ENCODE measurements around the gene BMF.

Gene BMF

DNA sequence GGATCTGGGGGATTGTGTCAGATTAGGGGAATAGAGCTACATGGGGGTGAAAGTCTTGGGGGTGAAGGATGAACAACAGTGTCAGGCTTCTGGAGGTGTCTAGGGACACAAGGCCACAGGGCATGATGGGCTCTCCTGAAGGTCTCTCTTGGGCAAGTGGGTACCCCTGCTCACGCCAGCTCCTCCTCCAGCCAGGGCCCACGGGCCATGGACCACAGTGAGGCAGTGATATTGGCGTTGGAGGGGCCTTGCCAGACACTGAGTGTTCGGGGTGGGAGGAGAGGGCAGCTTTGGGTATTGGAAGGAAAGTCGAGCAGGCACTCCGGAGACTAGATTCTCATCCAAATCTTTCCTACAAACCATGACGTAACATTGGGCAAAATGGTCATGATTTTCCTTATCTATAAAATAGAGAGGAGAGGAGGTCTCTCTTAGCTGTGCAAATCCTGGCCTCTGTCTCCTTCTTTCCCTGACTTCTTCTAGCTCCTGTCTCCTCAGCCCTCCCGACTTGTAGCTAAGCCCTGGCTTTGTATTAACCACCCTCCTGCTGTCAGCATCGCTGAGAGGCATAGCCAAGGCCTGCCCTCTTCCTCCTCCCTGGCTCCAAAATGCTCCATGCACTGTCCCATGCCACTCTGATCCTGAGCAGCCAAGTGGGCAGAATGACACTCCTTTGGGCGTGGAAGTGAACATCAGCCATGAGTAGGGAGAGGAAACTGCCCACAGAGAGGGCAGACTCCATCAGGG, 45.7 kb downstream of the BMF start:
- no peak for DNase-seq

DNA sequence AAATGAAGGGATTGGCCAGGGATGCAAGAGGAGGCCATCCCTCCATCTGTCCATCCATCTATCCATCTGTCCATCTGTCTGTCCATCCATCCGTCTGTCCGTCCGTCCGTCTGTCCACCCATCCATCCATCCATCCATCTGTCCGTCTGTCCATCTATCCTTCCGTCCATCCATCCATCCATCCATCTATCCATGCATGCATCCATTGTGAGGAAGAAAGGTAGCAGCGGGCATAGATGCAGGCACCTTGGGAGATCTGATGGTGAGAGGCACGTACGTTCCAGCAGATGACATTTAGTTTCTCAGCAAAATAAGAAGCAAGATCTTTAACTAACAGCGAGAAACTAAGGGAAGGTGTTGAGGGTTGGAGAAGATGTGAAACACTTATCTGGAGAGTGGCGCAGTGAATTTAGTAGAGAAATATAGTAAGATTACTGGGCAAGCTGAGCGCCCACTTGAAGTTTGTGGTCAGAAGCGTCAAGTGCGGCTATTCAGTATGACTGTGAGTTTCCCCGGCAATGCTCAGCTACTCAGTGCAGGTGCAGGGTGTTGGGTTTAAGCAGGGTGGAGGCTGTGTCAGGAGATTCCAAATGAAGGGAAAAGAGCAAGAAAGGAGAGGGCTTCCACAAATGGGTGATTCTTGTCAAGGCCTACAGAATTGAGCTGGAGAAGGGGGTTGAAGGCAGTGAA, 47.3 kb downstream of the BMF start:
- DNase-seq: no peak

DNA sequence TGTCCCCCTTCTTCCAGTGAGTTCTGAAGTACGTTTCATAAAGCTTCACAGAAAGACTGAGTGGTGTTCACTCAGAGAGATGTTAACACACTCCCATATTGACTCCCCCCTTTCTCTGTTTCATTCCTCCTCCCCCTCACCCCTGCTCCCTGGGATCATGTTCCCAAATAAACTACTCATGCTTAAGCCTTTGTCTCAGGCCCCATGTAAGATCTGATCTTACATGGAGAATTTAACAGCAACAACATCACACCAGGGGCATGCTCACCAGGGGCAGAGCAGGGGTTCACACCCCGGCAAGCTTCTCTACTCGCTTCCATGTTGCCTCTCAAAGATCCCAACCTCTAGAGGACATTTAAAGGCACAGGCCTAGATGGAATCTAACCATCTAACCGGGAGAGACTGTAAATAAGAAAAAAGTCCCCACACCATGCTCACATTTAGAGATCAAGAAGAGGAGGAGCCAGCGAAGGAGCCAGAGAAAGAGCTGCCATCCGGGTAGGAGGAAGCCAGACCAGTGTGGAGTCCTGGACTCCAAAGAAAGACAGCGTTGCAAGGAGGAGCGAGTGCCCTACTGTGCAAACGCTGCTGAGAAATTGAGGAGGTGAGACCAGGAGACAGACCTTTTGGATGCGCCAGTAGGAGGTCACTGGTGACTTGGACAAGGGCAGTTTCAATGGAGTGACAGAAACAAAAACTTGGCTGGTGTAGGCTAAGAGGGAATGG, 48.3 kb downstream of the BMF start:
- DNase-seq: no peak

DNA sequence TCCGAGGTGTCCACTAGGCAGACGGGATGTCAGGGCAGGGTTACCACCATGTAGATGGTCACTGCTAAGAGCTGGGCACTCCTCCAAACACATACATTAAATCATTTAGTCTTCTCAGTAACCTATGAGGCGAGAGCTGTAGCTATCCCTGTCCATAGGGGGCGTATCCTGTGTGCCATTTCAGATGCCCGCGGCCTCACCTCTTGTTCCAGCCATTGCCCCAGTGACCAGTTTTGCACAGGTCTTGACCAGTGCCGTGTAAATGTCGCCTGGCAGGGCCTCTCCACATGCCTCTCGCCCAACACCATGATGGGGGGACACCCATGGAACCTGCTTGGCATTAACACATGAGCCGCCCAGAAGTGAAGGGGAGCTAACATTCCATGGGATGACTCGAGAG, 48.9 kb downstream of the BMF start:
- DNase-seq: no peak

DNA sequence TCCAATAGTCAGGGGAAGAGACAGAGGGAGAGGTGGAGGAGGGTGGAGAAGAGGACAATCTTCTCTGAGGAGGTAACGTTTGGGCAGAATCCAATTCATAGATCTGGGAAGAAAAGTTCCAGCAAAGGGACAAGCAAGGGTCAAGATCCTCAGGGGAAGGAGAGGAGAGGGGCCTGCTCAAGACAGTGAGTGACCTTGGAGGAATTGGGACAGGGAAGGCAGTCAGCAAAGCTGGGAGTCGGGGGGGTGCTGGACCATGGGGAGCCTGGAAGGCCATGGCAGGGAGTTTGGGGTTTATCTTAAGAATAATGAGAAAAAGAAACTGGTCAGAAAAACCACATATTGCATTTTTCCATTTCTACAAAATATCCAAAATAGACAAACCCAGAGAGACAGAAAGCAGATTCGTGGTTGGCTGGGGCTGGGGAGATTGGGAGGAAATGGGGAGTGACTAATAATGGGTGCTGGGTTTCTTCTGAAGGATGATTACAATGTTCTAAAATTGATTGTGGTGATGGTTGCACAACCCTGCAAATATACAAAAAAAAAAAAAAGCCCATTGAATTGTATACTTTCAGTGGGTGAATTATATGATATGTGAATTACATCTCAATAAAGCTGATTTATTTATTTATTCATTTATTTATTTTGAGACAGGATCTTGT, 50.1 kb downstream of the BMF start:
- DNase-seq: no peak

DNA sequence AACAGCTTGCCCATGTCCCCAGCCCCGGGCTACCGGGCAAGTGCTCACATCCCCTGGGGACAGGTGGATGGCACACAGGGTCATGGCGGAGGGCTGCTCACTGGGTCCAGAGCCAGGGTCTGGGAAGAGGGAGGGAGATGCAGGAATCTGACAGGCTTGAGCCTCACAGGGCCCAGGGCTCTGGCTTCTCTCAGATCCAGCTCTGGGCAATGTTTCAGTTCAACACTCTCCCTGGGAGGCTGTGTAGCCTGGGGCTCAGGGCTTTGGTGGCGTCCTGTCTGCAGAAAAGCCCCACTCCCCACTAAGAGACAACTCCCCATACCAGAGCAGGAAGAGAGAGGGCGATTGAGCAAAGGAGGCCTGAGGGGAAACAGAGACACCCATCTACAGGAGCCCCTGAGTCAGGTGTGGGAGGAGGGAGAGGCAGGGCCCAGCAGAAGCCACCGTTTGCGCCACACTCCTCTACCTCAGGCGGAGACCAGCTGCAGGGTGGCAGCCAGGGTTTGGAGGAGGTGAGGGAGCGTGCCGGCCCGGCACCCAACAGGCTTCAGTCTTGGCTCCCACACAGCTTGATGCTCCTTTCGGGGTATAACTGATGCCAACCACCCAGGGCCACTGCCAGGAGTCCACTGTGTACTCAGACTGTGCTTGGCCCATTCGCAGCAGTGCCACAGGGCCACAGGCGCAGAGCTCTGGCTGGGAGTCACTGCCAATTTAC, 52.9 kb downstream of the BMF start:
- no peak for DNase-seq

DNA sequence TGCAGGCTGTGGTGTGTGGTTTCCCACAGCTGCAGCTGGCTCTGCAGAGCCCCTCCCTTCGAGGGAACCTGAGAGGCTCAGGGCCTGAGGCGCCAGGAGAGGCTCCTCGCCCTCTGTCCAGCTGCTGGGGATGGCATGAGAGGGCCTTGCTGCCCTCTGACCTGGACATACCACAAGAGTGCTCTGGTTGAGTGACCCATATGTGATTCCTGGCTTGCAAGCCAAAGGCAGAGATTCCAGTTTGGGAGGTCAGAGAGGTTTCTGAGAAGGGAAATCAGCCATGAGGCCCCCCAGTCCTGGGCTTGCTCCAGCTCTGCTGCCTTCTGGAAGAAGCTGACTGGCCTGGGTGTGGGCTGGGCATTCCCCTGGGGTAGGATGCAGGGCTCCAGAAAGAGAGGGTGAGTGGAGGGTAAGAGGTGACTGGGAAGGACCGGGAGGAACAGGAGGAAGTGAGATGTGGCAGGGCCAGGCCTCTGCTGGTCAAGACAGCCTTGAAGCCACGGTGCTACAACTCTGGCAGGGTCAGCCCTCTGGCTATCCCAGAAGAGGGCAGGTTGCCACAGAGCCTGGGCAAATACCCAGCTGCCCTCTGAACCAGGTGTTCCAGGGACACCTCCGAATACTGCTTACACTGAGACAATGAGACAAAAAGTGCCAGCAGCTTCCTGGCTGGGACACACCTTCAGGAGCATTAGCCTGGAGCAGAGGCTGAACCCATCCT, 53.7 kb downstream of the BMF start:
- no peak for DNase-seq

DNA sequence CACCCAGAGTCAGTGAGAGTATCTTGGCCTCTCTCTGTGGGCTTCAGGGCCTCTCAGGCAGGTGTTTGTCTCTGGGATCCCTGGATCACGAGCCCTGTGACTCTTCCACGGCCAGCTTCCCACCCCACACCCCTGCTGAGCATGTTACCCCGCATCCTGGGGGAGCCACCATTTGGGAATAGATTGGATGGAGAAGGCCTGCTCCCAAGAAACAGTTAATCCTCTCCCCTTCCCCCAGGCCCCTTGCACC, 54.1 kb downstream of the BMF start:
- no peak for DNase-seq

DNA sequence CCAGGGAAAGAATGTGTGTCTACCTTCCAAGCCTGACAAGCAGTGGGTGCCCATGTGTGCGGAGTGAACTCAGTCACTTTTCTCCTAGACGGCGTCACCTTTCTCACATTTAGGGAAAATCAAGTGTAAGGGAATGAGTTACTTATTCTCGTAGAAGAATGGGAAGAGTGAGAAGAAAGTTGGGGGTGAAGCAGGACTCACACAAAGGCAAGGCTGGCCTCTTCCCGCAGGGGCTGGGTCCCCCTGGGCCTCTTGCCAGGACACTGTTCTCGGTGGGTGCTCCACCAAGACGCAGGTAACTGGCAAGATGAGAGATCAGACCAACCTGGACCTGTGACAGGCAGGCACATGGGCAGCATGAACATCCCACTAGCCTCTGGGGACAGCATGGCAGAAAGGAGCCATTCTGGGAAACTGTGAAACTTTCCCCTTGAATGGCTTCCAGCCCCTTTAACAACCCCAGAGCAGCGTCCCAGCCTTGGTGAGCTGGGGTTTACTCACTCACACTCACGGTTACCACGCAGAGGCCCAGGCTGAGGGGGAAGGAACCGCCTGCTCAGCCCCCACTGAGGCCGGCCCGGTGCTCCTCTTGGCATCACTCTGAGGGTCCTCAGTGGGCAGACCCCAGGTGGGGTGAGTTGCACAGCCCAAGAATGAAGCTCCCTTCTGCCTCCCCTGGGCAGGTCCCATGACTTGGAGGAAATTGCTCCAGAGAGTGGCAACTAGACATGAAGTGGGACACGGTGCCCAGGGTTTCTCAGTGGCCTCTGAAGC, 54.7 kb downstream of the BMF start:
- no peak for DNase-seq

DNA sequence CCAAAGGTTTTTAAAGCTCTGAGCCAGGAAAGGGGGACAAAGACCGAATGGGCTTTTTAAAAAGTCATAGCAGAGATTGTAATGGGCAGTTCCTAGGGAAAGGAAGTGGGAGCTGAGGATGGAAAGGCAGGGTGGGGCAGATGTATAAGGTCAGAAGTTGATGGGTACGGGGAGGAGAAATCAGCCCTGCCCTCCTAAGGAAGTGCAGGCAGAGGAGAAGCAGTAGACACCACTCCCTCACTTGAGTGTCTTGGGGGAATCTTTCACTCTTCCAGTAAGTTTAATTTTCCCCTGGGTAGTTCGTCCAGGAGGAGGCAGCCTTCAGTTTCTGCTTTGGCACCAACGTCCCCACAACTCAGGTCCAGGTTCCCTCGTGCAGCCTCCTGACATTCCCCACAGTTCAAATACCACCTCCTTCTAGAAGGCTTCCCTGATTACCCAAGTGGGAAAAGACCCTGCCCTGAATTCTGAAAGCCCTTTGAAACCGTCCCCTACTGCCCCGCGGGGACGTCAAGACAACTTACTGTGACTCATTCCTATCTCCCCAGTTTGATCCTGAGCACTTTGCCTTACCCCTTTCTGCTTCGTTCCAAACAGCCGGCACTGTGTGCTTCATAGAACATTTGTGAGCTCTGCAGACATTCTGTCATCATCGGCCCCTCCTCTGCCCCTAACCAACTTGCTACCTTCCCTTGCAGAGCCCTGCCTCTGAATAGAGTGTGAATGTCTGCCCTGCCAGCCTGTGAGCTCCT, 55.4 kb downstream of the BMF start:
- DNase-seq: no peak

DNA sequence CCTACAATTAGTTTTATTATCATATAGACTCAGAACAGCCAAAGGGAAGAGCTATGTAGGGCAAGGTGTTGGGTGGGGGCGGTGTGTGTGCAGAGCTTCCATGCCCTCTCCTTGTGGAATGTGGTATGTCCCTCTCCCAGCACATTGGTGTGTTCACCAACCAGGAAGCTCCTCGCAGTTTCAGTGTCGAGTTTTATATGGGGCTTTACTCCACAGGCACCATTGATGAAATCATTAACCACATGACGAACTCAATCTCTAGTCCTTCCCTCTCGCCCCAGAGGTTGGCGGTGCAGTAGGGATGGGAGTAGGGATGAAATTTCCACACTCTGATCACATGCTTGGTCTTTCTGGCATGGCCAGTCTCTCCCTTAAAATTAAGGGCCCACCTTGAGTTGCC, 56.1 kb downstream of the BMF start:
- no peak for DNase-seq

DNA sequence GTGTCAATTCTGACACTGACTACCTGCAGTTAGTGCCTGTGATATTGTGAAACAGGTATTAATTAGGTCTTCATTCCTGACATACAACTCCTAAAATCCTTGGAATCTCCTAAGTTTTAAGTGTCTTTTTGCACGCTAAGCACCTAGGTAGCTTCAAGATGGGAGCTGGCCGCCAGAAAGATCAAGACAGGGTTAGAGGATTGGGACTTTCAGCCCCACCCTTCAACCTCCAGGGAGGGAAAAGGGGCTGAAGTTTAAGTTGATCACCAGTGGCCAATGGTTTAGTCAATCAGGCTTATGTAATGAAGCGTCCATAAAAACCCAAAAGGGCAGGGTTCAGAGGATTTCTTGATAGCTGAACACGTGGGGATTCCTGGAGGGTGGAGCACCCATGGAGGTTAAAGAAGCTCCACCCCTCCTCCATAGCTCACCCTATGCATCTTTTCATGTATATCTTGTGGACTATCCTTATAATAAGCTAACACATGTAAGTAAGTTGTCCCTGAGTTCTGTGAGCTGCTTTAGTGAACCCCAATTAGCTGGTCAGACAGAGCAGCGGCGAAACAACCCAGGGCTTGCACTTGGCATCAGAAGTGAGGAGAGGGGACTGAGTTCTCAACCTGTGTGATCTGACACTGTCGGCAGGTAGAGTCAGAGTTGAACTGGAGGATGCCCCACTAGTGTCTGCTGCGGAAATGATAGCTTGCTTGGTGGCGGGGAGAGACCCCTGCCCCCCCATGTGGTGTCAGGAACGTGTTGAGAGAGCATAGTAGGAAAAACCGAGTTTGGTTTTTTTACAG, 56.9 kb downstream of the BMF start:
- DNase-seq: no peak

DNA sequence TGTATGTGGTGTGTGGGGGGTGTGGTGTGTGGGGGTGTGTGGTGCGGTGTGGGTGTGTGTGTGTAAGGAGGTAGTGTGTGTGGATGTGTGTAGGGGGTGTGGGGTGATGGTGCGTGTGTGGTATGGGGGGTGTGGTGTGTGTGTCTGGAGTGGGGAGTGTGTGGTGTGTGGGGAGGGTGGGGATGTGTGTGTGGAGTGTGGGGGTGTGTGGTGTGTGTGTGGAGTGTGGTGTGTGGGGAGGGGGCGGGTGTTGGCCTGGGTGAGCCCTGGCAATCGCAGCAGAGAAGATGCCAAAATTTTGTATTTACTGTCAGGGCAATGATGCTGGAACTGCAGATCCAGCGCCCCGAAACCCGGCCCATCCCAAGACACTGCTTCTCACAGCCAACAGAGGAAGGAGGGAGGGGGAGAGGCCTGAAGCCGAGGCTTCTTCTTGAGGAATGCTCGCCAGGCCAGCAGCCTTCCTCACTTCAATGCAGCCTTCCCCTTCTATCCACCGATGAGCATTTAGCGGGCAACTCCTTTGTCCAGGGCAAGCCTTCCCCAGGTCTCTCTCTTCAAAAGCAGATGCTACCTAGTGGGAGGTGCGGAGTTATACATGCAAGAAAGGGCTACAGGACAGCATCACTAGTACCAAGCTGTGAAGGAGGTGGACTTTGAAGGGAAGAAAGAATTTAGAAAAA, 57.8 kb downstream of the BMF start:
- no peak for DNase-seq

DNA sequence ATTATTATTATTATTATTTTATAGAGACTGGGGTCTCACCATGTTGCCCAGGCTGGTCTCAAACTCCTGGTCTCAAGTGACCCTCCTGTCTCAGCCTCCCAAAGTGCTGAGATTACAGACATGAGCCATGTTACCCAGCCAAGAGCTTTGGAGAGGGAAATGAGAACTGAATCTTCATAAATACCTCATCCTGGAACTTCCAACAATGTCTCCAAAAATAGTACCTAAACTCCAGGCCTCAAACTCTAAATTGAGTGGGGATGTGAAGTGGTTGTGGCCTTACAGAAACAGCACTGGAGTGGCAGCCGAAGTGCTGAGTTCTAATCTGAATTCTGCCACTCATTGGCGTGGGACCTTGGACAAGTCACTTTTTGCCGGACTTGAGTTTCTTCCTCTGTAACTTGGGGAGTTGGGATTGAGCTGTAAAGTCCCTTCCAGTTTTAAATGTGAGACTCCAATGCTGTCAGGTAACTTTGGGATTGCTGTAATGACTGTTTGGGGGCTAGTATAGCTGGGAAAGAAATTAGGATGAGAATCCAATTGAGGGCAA, 59.7 kb downstream of the BMF start:
- DNase-seq: no peak

DNA sequence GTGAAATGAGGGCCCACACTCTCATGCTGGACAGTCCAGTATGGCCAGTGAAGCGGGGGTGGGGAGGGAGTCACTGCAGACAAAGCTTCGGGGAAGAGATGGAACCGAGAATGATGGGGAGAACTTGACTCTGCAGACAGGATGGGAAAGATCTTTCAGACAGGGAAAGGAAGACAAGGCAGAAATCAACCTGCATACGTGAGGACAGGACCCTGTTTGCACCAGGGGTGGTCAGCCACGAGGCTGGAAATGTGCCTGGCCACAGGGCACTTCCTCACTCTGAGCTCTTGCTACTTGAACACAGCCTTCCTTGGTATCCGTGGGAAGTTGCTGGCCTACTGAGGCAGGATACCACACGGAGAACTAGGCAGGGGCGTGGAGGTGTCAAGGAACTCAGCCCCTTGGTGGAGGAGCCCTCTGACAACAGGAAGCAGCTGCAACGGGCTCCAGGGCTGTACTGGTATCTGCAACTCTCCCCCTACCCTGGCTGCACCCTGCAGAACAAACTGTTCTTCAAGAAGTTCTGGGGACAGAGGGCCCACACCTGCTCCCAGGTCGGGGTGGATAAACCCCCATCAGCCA, 60.4 kb downstream of the BMF start:
- peak in 1 of 2 experiments; percentile 12 for DNase-seq

DNA sequence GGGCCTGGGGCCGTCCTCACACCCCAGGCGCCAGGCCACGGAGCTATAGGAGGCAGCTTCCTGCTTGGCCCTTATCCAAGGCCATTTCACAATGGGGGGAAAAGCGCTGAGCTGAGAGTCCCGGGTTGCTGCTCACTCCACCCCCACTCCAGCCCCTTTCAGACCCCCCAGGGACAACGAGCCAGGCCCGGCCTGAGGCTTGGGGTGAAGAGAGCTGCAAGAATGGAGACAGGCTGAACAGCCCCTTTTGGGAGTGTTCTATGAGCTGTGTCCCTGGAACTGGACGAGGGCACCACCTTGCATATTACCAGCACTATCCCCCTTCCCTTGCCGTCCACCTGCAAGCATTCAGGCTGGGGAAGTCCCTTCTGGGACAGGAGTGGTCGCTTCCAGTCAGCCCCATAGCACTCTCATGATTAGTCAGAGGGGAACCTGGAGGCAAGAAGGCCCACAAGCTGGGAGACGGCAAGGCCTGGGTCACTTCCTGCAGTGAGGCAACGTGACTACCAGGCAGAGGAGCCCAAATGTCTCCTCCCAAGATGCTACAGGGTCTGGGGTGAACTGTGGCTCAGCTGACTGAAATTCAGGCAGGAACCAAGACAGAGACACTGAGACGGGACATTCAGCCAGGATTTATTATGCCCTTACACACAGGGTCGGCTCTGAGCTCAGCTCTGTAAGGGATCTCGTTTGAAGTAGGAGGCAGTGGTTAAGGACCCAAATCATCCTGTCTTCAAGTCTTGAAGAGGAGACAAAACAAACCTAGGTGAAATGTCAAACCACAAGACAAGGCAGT, 61.1 kb downstream of the BMF start:
- DNase-seq: peak; percentile 45 to 67

DNA sequence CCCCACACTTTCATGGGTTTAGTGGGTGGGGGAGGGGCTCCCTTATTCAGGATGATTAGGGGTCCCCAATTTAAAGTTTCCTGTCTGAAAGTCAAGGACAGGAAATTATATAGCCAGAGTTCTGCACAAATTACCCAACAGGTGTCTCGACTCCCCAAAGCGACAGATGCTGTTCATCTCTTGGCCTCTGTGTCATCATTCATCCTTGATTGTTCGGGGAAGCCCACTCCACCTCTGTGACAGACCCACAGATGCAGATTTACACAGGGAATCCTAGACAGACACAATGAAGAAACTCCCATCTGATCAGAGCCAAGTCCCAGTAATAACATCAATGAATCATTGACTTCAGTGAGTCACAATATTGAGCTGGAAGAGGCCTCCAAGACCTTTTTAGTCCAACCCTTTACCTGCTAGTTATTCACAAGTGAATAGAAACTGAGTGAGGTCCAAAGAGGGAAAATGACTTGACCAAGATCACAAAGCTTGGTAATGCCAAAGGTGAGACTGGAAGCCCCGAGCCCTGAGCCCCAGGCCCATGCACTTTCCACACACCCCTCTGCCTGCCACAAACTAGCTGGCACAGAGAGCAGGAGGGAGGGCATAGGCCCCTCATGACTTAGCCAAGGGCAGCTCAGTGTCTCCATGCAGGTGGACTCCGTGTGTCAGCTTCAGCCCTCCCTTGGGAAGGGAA, 61.8 kb downstream of the BMF start:
- no peak for DNase-seq
